Cerebellar nuclear complex (tissue), 1 donor: ENCODE results near the gene DAGLA.
A peak's percentile ranks its signal among the peaks of the same experiment; 100 is the strongest.

ENCODE experiments used
- DNase-seq, 2 experiments: peaks; one replicate each; lab custom pipeline; 2025; lab: John Stamatoyannopoulos, UW

Gene DAGLA

DNA sequence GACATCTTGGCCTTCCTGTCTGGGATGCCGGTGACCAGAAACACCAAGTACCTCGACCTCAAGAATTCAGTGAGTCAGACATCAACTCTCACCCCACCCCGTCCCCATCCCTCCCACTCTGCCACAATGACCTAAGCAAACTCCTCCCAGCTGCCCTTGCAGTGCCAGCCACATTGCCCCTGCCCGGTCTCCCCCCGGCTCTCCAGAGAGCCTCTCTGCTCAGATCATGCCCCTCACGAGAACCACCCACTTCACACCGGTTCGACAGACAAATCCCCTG is 48.7 kb downstream of the DAGLA start:
- no peak for DNase-seq

DNA sequence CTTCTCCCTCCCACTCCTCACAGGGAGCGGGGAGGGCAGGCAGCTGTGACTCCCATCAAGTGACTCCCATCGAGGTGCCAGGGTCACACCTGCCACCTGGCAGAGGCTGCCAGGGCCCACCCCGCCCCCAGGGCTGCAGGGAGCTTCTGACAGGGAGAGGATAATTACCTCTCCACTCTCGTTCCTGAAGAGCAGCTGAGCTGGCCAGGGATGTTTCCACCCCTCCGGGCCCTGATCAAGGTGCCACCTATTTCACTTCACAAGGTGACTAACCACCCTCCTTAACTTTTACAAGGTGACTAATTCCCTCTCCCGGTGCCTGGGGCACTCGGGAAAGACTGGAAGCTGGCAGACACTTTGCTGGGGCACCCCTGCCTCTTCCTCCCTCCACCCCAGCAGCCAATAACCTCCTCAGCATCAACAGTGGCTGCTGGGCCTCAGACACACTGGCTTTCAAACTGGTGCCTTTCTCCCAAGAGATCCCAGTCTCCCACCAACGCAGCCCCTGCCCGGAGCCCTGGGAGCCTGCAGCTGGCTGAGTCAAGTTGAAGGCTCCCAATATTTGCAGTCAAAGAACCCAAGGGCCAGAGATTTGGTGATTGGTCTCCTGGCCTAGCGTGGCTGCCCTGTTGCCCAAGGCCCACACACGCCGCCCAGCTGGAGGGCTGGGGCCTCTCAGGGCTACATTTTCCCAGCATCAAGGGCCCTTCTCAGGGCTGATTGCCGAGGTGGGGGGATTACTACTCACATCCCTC is 50.2 kb downstream of the DAGLA start:
- no peak for DNase-seq

DNA sequence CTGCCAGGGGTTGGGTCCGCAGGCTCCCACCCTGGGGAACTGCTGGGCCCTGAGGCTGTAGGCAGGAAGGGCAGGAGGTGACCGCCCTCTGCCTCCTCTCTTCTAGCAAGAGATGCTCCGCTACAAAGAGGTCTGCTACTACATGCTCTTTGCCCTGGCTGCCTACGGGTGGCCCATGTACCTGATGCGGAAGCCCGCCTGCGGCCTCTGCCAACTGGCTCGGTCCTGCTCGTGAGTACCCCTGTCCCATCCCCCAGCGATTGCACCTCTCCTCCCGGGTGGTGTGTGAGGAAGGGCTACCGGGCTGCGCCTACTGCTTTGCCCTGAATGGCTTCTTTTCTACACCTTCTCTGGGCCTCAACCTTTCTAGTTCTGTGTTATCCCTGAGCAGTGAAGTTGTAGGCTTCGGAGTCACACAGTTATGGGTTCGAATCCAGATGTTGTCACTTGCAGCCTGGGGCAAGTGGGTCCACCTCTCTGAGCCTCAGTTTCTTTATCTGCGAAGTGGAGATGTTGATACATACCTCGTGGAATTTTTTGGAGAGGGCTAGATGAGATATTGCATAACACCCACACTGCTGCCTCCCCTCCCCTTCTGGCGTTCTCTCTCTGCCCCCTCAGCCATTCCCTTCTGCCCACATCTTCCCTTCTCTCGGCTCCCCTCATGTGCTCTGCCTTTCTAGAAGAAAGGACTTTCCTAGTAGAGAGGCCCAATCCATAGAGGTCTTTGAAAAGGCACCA is 51.2 kb downstream of the DAGLA start:
- DNase-seq = no peak

DNA sequence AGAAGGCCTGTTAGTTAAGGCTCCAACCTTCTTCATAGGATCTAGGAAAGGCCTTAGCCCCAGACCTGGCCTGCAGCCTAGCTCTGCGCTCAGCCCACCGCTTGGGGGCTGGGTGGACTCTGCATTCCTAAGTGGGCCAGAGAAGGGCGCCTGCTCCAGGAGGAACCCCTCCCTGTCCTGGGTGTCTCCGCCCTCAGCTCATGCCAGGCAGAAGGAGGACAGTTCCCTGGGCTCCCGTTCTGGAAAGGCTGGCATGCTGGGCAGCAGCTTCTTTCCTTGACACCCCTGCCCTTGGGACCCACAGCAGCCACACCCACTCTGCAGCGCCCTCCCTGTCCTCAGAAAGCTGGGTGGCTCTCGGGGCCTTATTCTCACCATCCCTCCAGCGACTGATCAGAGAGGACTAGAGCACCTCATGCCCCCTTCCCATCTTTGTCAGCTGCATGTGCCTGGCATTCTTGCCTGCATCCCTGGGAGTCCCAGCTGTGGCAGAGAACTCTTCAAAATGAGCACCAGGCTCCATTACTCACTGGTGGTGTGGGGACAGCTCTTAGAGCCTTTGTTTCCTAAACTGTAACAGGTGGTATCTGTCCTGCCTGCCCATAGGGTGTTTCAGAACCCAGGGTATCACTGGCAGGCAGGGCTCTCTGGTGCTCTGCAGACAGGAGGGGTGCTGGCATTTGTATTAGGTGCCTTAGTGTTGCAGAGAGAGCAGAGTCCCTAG is 51.9 kb downstream of the DAGLA start:
- no peak for DNase-seq

DNA sequence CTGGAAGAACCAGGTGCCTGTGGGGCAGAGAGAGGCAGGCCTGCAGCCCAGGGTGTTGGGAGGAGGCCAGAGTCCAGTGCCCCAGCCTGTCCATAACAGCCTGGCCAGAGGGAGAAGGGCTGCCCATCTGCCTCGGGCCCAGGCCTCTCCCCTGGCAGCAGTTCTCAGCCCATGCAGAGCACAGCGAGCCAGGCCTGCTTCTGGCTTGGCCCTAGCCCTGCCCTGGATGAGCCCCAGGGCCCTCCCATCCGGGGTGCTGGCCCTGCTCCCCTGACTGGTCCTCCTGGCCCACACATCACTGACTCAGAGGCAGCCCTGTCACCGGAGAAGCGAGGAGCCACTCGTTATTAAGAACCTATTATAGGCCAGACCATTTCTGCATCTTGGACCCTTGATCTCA is 52.5 kb downstream of the DAGLA start:
- peak; percentile 48 to 63 for DNase-seq

- DNase-seq = peak in 1 of 2 experiments; percentile 57
These were observed 53.2 kb downstream of the DAGLA start for GRCh38 chr11:61733120-61733978.

DNA sequence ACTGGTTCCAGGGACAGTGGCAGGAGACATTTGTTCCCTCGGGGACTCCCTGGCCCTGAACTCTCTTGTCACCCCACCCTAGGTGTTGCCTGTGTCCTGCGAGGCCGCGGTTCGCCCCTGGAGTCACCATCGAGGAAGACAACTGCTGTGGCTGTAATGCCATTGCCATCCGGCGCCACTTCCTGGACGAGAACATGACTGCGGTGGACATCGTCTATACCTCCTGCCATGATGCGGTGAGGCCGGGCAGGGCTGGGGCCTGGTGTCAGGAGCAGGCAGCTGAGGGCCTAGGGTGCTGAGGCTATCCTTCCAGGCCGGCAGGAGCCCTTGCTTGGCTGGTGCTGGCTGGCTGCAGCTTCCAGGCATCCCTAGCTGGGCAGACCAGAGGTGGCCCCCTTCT is 54.6 kb downstream of the DAGLA start:
- no peak for DNase-seq

DNA sequence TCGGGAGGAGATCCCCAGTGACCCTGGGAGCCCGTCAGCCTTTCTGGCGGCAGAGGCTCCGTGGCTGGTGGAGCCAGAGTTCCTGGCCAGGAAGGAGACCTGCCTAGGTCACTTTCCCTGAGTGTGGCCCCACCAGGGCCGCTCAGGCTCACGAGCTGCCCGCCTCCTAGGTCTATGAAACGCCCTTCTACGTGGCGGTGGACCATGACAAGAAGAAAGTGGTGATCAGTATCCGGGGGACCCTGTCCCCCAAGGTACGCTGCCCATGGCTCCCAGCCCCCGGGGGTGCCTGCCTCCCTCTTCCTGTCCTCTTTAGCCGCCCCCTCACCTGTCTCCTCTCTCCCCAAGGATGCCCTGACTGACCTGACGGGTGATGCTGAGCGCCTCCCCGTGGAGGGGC is 55.2 kb downstream of the DAGLA start:
- no peak for DNase-seq

- no peak for DNase-seq
These were observed 56.1 kb downstream of the DAGLA start for GRCh38 chr11:61736310-61736709.

DNA sequence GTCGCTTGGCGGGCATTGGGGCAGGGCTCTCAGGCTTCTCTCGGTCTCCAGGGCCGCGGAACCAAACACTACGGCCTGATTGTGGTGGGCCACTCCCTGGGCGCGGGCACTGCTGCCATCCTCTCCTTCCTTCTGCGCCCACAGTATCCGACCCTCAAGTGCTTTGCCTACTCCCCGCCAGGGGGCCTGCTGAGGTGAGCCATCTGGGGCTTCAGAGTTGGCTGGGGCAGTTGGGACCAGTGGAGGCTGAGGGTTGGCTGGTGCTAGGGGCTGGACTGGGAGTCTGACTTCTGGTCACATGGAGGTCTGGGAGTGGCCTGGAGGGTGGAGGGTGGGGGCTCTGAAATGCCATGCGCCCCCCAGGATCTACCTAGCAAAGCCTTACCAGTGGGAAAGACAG is 56.9 kb downstream of the DAGLA start:
- DNase-seq = no peak

DNA sequence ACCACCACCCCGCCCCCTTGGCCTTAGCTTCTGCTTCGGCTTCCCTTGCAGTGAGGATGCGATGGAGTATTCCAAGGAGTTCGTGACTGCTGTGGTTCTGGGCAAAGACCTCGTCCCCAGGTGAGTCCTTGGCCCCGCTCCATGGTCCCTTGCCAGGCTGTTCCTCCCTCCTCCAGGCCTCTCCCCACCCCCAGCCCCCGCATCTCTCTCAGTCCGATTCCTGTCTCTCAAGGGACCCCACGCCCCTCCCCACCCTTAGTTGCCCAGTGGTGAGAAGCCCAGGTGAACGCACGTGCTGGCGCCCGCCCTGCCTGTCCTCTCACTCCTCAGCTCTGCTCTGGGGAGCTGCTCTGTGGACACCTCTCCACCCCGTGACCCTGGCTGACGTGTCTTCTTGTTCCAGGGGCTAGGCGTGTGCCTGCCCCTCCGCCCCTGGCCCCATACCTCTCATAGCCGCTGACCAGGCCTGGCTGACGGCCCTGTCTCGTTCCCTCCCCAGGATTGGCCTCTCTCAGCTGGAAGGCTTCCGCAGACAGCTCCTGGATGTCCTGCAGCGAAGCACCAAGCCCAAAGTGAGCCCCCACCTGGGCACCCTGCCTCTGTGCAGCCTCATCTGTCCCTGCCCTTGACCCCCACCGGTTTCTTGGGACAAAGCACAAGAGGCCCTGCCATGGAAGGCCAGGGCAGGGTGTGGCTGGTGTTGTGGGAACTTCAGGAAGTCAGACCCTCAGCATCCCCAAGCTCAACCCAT is 57.6 kb downstream of the DAGLA start:
- no peak for DNase-seq

GRCh38 chr11:61738776-61739175 is 58.6 kb downstream of the DAGLA start:
- no peak for DNase-seq

GRCh38 chr11:61739413-61739812 is 59.2 kb downstream of the DAGLA start:
- DNase-seq = no peak

DNA sequence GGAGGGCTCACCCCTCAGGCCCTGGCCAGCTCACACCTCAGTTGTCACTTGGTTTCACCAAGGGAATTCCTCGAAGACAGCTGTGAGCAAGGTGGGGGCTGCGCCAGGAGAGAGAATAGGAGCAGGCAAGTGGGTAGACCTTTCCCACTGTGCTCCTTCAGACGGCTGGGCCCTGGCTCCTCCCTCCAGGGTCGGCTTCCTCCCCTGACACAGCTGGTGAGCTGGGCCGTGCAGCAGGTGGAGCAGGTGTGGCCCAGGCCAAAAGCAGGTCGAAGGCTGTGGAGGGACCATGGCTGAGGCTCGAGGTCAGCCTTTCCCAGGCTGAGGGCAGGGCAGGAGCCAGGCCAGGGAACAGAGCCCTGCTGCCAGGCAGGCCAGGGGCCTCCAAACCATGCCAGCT is 59.8 kb downstream of the DAGLA start:
- no peak for DNase-seq

DNA sequence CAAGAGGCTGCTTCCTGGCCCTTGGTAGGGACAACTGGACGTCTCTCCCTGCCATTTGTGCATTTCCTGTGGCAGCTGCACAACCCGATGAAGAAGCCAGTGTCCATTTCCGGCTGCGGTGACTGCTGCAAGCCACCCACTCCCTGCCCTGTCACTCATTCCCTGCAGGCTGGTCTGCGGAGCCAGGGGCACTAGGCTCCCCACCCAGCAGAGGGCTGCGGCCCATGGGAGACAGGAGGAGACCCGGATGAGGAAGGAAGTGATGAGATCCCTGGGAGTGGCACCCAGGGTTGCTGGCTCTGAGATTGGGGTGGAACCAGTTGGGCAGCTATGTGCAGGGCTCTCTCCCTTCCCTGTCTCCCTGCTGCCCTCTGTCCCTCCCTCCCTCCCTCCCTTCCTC is 62.2 kb downstream of the DAGLA start:
- DNase-seq = no peak

GRCh38 chr11:61743486-61744095 is 63.4 kb downstream of the DAGLA start:
- DNase-seq = no peak

DNA sequence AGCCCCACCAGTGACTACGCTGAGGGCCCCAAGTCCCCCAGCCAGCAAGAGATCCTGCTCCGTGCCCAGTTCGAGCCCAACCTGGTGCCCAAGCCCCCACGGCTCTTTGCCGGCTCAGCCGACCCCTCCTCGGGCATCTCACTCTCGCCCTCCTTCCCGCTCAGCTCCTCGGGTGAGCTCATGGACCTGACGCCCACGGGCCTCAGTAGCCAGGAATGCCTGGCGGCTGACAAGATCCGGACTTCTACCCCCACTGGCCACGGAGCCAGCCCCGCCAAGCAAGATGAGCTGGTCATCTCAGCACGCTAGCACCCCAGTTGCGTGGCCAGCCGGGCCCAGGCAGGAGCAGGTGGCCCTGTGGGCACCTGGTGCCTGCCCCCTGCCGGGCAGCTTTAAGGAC is 64.0 kb downstream of the DAGLA start:
- DNase-seq = no peak

DNA sequence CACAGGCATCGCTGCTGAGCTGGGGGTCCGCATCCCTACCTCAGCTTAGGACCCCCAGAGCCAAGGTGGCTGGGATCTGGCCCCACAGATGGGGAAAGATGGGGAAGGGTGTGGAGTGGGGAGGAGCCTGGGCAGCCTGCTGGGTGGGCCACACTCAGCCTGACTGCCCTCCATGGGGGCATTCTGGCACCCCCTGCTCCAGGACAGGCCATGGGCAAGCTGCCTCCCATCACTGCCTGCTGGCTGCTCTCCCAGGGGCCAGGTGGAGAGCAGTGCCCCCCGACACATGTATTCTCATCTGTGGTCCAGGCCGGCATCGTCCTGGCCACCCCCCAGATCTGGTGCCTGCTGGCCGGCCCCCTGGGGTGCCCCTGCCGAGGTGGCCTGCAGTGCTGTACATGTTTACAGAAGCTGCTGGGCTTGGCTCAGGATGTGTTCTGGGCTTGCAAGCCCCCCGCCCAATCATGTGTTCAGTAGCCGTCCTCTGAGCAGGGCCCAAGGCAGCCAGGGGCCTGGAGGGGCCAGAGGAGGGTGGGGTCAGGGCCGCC is 64.5 kb downstream of the DAGLA start:
- DNase-seq = no peak

DNA sequence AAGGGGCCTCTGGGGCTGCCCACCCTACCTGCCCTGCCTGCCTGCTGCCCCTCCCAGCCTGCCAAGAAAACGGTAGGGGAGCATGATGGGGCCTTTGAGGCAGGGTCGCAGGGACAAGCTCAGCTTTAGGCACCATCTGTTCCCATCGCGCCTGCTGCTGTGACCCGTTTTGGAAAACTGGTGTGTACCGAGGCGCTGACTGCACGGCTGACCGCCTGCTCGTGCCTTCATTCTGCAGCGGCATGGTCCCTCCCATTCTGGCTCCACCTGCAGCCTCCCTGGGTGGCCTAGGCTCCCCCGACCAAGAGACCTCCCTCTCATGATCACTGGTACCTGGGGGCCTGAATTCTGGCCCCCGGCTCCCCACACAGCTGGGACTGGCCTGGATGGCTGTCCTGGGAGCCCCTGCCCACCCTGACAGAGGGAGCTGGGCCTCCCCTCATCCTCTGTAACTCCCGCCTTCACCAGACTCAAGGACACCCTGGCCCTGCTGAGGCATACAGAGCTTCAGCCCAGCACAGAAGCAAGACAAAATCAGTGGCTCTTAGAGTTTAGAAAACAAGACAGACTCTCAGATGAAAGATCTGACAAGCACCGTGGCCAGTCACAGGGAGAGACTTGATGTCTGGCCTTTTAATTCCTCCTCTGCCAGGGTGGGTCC is 65.7 kb downstream of the DAGLA start:
- DNase-seq = no peak
